Measurements from ENCODE around the gene FOXO3.

The FOXO3 gene

GRCh38 chr6:108714766-108715414 is 154.2 kb downstream of the FOXO3 start:
- no peak for DNase-seq (ENCODE audit: low read depth)

- DNase-seq (ENCODE audit: low read depth): no peak
Measured at GRCh38 chr6:108715832-108716231, 155.1 kb downstream of the FOXO3 start.

GRCh38 chr6:108716801-108717791 is 156.4 kb downstream of the FOXO3 start:
- DNase-seq (ENCODE audit: low read depth): no peak

- no peak for DNase-seq (ENCODE audit: low read depth)
Measured at GRCh38 chr6:108719477-108719876, 158.8 kb downstream of the FOXO3 start.

- no peak for DNase-seq (ENCODE audit: low read depth)
Measured at GRCh38 chr6:108720827-108721226, 160.1 kb downstream of the FOXO3 start.

- no peak for DNase-seq (ENCODE audit: low read depth)
Measured at GRCh38 chr6:108721286-108721685, 160.6 kb downstream of the FOXO3 start.

- no peak for DNase-seq (ENCODE audit: low read depth)
Measured at GRCh38 chr6:108723594-108723993, 162.9 kb downstream of the FOXO3 start.

GRCh38 chr6:108726726-108727339 is 166.1 kb downstream of the FOXO3 start:
- DNase-seq (ENCODE audit: low read depth): no peak

- no peak for DNase-seq (ENCODE audit: low read depth)
Measured at GRCh38 chr6:108727966-108728730, 167.4 kb downstream of the FOXO3 start.

GRCh38 chr6:108728826-108729225 is 168.1 kb downstream of the FOXO3 start:
- no peak for DNase-seq (ENCODE audit: low read depth)

- DNase-seq (ENCODE audit: low read depth): no peak
Measured at GRCh38 chr6:108730635-108731515, 170.2 kb downstream of the FOXO3 start.

- DNase-seq (ENCODE audit: low read depth): no peak
Measured at GRCh38 chr6:108732091-108732870, 171.6 kb downstream of the FOXO3 start.

GRCh38 chr6:108733051-108733450 is 172.3 kb downstream of the FOXO3 start:
- DNase-seq (ENCODE audit: low read depth): no peak

- no peak for DNase-seq (ENCODE audit: low read depth)
Measured at GRCh38 chr6:108733706-108734265, 173.1 kb downstream of the FOXO3 start.

All from activated T-cell treated with anti-CD3 and anti-CD28 coated beads for 1 hour (primary cell).